SK-N-SH treated with all-trans-retinoic acid at 6 μM for 48 hours (cell line): ENCODE data around the gene SMIM32.

Experiments used
- CSDC2 ChIP-seq: fragments of 250-450 bp; sonication (Bioruptor Pico); IDR thresholded peaks from 2 replicates; pipeline ENCODE4 v1.5.0; 2020; ENCODE audit warnings: mild to moderate bottlenecking, moderate library complexity
- ESRRG ChIP-seq: fragments of 250-450 bp; sonication (Bioruptor Pico); IDR thresholded peaks from 2 replicates; pipeline ENCODE4 v1.6.1; 2021; ENCODE audit warnings: mild to moderate bottlenecking
- TCF4 ChIP-seq: fragments of 250-450 bp; sonication (Bioruptor Pico); IDR thresholded peaks from 2 replicates; pipeline ENCODE4 v1.8.0; 2021; ENCODE audit warnings: mild to moderate bottlenecking, moderate library complexity, borderline replicate concordance
- ZC3H10 ChIP-seq: fragments of 250-450 bp; sonication (Bioruptor Pico); IDR thresholded peaks from 2 replicates; pipeline ENCODE4 v1.5.1; 2021; ENCODE audit warnings: mild to moderate bottlenecking, moderate library complexity
- ZFP3 ChIP-seq: fragments of 250-450 bp; sonication (Bioruptor Pico); IDR thresholded peaks from 2 replicates; pipeline ENCODE4 v1.5.0; 2020; ENCODE audit warnings: mild to moderate bottlenecking, moderate library complexity
- ZNF565 ChIP-seq: fragments of 450-650 bp; formaldehyde crosslinking; conservative IDR thresholded peaks from 2 replicates; pipeline ENCODE4 v1.5.0; 2020; ENCODE audit warnings: low read depth, mild to moderate bottlenecking, moderate library complexity
- ZNF70 ChIP-seq: fragments of 450-650 bp; formaldehyde crosslinking; IDR thresholded peaks from 2 replicates; pipeline ENCODE4 v1.5.0; 2020; ENCODE audit warnings: mild to moderate bottlenecking, moderate library complexity

- no peak for TF ChIP-seq ZC3H10 (CRISPR knock-in tag)
- TF ChIP-seq ESRRG (CRISPR knock-in tag), result no peak
- no peak for TF ChIP-seq ZFP3 (CRISPR knock-in tag)
- TF ChIP-seq ZNF565, result no peak
- no peak for TF ChIP-seq TCF4 (CRISPR knock-in tag)
- TF ChIP-seq CSDC2 (CRISPR knock-in tag), result no peak
- no peak for TF ChIP-seq ZNF70 (CRISPR knock-in tag)
Observed at GRCh38 chr5:136145030-136145429, 47.9 kb downstream of the SMIM32 start.
